OCI-LY7 (cell line): Measurements from ENCODE around the gene FBN2. TPM values are rescaled to one million over a fixed set of nuclear protein-coding genes. Genes with fewer than 3 reads are reported as not detected.

Source experiments
- BruUV-seq: library from RNA; stranded (reverse); fragments of 400-500 nt; replicated peaks from 2 replicates; lab custom pipeline; 2021; lab: Mats Ljungman, UMichigan
- CTCF ChIA-PET: fragments of 300-600 bp; sonication (Branson Sonifier 250); formaldehyde crosslinking; loops from one replicate; lab custom pipeline; 2022; ENCODE audit warnings: antibody characterized with exemption; ENCODE audit not compliant: unreplicated experiment; lab: Charles Lee
- POLR2A ChIA-PET: fragments of 300-600 bp; sonication (Branson Sonifier 250); formaldehyde crosslinking; loops from one replicate; lab custom pipeline; 2022; ENCODE audit warnings: antibody characterized with exemption; lab: Charles Lee
- DNase-seq: peaks from one replicate; pipeline ENCODE4 v3.0.0-alpha.2; 2015; ENCODE audit warnings: low spot score
- H2AFZ ChIP-seq: fragments of 200-600 bp; sonication (generic), shearing (Covaris generic); 2 replicates; pipeline ENCODE4 v1.6.1; 2014; ENCODE audit warnings: mild to moderate bottlenecking, antibody characterized with exemption, low read length, moderate library complexity
- H3K27ac ChIP-seq: fragments of 200-600 bp; sonication (generic); 2 replicates; pipeline ENCODE4 v1.5.1; 2014; ENCODE audit warnings: mixed run types, low read depth, mild to moderate bottlenecking, moderate library complexity, low read length, inconsistent platforms; ENCODE audit not compliant: poor library complexity, severe bottlenecking
- H3K36me3 ChIP-seq: fragments of 200-600 bp; sonication (generic); 2 replicates; pipeline ENCODE4 v1.6.1; 2014; ENCODE audit warnings: mild to moderate bottlenecking, antibody characterized with exemption, low read length, moderate library complexity, mixed read lengths; ENCODE audit not compliant: insufficient read depth
- H3K4me1 ChIP-seq: fragments of 200-600 bp; sonication (generic); 2 replicates; pipeline ENCODE4 v1.5.1; 2014; ENCODE audit warnings: mild to moderate bottlenecking, low read length; ENCODE audit not compliant: insufficient read depth, poor library complexity, severe bottlenecking
- H3K4me2 ChIP-seq: fragments of 200-600 bp; sonication (generic); 2 replicates; pipeline ENCODE4 v1.6.1; 2014; ENCODE audit warnings: mild to moderate bottlenecking, low read length
- H3K4me3 ChIP-seq: fragments of 200-600 bp; sonication (generic); 2 replicates; pipeline ENCODE4 v1.5.1; 2014; ENCODE audit warnings: mild to moderate bottlenecking, low read depth, low read length; ENCODE audit not compliant: poor library complexity, severe bottlenecking
- H3K79me2 ChIP-seq: fragments of 200-600 bp; sonication (generic); 2 replicates; pipeline ENCODE4 v1.6.1; 2016; ENCODE audit warnings: low read depth, mild to moderate bottlenecking, low read length, moderate library complexity, mixed read lengths; ENCODE audit not compliant: insufficient read depth
- H3K9me2 ChIP-seq: fragments of 200-600 bp; sonication (generic); 2 replicates; pipeline ENCODE4 v1.6.1; 2016; ENCODE audit warnings: mild to moderate bottlenecking, low read length, mixed read lengths; ENCODE audit not compliant: insufficient read depth
- H3K9me3 ChIP-seq: fragments of 200-600 bp; sonication (generic); 2 replicates; pipeline ENCODE4 v1.6.1; 2014; ENCODE audit warnings: mild to moderate bottlenecking, mixed run types, low read length, mixed read lengths
- H4K20me1 ChIP-seq: fragments of 200-600 bp; sonication (generic); 2 replicates; pipeline ENCODE4 v1.6.1; 2014; ENCODE audit warnings: mild to moderate bottlenecking, antibody characterized with exemption, low read length, moderate library complexity, mixed read lengths; ENCODE audit not compliant: insufficient read depth
- EZH2phosphoT487 ChIP-seq: fragments of 200-600 bp; sonication (generic); IDR thresholded peaks from 2 replicates; pipeline ENCODE4 v1.6.1; 2018; ENCODE audit warnings: low read depth, borderline replicate concordance, mild to moderate bottlenecking, mixed run types, antibody characterized with exemption, low read length, moderate library complexity, mixed read lengths
- intact Hi-C: fragments of 100-400 bp; cut with micrococcal nuclease; formaldehyde crosslinking; loops from one replicate; pipeline ENCODE4 v1.10.0; 2022; ENCODE audit not compliant: unreplicated experiment
- total RNA-seq, 2 experiments: library from RNA; depleted of rRNA in 1 of 2; stranded (reverse); fragments of >200 nt in 1 of 2; shearing (Covaris generic) in 1 of 2; gene quantifications; 2 replicates each; pipeline ENCODE4 v1.2.3, GENCODE V29; 2014 to 2022
- TF ChIP-seq, protein P1 (sequence below): fragments of 200-600 bp; sonication (generic); conservative IDR thresholded peaks from 2 replicates; pipeline ENCODE4 v1.5.1; 2014; ENCODE audit warnings: mild to moderate bottlenecking, antibody characterized with exemption, low read length, moderate library complexity, mixed read lengths

FBN2 gene
- total RNA-seq, 2 experiments from 2014 or later = not detected

DNA sequence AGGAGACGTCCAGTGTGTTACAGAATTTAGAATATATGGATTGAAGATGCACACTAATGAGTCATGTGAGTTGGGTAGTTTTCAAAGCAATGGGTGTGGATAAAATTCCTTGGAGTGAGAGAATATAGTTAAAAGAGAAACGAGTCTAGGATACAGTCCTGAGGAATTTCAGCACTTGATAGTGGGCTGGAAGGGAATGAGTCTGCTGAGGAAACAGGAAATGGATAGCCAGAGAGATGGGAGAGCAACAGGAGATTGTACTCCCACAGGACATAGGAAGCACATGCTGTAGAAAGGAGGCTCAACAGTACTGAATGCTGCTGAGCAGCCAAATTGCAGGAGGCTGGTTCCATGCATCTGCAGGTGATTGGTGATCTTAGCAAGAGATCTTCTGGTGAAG is 68.1 kb downstream of the FBN2 start:
- CTCF ChIA-PET = no interaction called here
- H4K20me1 ChIP-seq = no peaks in the 10 kb centered on the region
- H3K9me2 ChIP-seq = no peaks in the 10 kb centered on the region
- intact Hi-C loops = no loop called here
- no peaks in the 10 kb centered on the region for H3K9me3 ChIP-seq
- TF ChIP-seq, protein P1, sequence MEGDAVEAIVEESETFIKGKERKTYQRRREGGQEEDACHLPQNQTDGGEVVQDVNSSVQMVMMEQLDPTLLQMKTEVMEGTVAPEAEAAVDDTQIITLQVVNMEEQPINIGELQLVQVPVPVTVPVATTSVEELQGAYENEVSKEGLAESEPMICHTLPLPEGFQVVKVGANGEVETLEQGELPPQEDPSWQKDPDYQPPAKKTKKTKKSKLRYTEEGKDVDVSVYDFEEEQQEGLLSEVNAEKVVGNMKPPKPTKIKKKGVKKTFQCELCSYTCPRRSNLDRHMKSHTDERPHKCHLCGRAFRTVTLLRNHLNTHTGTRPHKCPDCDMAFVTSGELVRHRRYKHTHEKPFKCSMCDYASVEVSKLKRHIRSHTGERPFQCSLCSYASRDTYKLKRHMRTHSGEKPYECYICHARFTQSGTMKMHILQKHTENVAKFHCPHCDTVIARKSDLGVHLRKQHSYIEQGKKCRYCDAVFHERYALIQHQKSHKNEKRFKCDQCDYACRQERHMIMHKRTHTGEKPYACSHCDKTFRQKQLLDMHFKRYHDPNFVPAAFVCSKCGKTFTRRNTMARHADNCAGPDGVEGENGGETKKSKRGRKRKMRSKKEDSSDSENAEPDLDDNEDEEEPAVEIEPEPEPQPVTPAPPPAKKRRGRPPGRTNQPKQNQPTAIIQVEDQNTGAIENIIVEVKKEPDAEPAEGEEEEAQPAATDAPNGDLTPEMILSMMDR = no peak
- TF ChIP-seq EZH2phosphoT487 = no peak
- no TSS peak for BruUV-seq
- DNase-seq = no peak
- H3K79me2 ChIP-seq = no peaks in the 10 kb centered on the region
- no peaks in the 10 kb centered on the region for H3K36me3 ChIP-seq
- no peaks in the 10 kb centered on the region for H3K4me1 ChIP-seq
- H3K27ac ChIP-seq = no peak overlapping the region
- H3K4me3 ChIP-seq = no peak overlapping the region
- no peak overlapping the region for H2AFZ ChIP-seq
- no peak overlapping the region for H3K4me2 ChIP-seq
- POLR2A ChIA-PET = interaction anchor here (0.7 to 1.0 kb wide), 3 partner anchors 11 to 220 kb away, joined by 3 to 4 read pairs (median 3); no protein-coding TSS in a partner anchor

DNA sequence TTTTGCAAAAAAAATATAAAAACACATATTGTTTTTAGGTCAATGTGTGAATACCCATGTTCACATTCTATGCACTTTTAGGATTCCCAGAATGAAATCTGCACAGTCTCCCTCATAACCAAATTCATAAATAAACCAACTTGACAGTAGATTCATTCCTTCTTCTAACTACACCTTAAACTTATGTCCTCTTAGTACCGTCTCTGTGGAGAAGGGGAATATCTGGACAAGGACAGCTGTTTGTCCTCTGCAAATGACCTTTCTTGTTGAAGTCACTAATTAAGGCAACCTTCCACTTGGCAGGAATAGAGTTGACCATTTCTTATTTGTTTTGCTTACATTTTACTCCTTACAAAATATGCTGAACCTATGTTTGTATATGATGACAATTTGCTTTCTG is 71.1 kb downstream of the FBN2 start:
- BruUV-seq = no TSS peak
- no peak overlapping the region for H3K4me3 ChIP-seq
- H3K4me2 ChIP-seq = no peak overlapping the region
- no peak for DNase-seq
- H2AFZ ChIP-seq = no peak overlapping the region
- H3K27ac ChIP-seq = no peak overlapping the region
- CTCF ChIA-PET = no interaction called here
- no peaks in the 10 kb centered on the region for H3K9me2 ChIP-seq
- POLR2A ChIA-PET = no interaction called here
- no peaks in the 10 kb centered on the region for H3K79me2 ChIP-seq
- H4K20me1 ChIP-seq = no peaks in the 10 kb centered on the region
- no peaks in the 10 kb centered on the region for H3K4me1 ChIP-seq
- intact Hi-C loops = no loop called here
- TF ChIP-seq, protein P1 = no peak
- no peak for TF ChIP-seq EZH2phosphoT487
- H3K36me3 ChIP-seq = no peaks in the 10 kb centered on the region
- H3K9me3 ChIP-seq = no peaks in the 10 kb centered on the region

DNA sequence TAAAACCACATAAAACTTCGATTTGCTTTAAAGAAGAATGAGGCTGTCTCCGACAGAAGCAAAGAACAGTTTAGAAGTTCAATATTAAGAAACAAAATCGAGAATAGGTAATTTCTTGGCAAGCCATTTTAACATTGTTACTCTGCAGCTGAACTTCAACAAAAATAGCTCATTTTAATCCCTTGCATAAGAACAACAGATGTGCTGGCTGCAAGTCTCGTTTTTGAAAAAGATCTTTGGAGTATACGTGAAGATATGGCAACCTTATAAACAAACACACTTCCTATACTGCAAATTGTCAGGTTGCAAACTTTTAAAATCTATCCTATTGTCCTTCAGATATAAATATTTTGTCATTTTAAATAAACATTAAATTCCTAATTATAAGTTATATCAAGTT is 71.5 kb downstream of the FBN2 start:
- Histone ChIP-seq H3K79me2 (no peaks in the 10 kb centered on the region), H3K27ac (no peak overlapping the region), H2AFZ (no peak overlapping the region), H3K9me3 (no peaks in the 10 kb centered on the region), H3K9me2 (no peaks in the 10 kb centered on the region), H4K20me1 (no peaks in the 10 kb centered on the region), H3K36me3 (no peaks in the 10 kb centered on the region), H3K4me1 (no peaks in the 10 kb centered on the region), H3K4me3 (no peak overlapping the region), H3K4me2 (no peak overlapping the region)
- intact Hi-C loops = no loop called here
- CTCF ChIA-PET = no interaction called here
- TF ChIP-seq, protein P1 = no peak
- TF ChIP-seq EZH2phosphoT487 = no peak
- no TSS peak for BruUV-seq
- no peak for DNase-seq
- POLR2A ChIA-PET = no interaction called here
